Transverse colon (tissue), 4 donors: ENCODE data around the gene SLC8A3. TPM values are rescaled to one million over a fixed set of nuclear protein-coding genes. Genes with fewer than 3 reads are reported as not detected.

Source experiments
- DNase-seq: peaks from one replicate; pipeline ENCODE4 v3.0.0-alpha.2; 2019
- H3K27ac ChIP-seq, 4 donors: fragments of 200-600 bp; sonication (generic); 2 replicates each; pipeline ENCODE4 v1.5.1; 2016 to 2018; ENCODE audit warnings: inconsistent platforms in 4 of 4
- H3K27me3 ChIP-seq: fragments of 200-600 bp; sonication (generic); 2 replicates; pipeline ENCODE4 v1.5.1; 2017; ENCODE audit warnings: inconsistent platforms
- H3K36me3 ChIP-seq, 4 donors: fragments of 200-600 bp; sonication (generic); 2 replicates each; pipeline ENCODE4 v1.5.1; 2017 to 2019; ENCODE audit warnings: inconsistent platforms in 4 of 4
- H3K4me1 ChIP-seq, 4 donors: fragments of 200-600 bp; sonication (generic); 2 replicates each; pipeline ENCODE4 v1.5.1; 2017 to 2020; ENCODE audit warnings: inconsistent platforms in 4 of 4
- H3K4me3 ChIP-seq, 4 donors: fragments of 200-600 bp; sonication (generic); 1 replicate in 1 of 4; 2 replicates in 3 of 4; pipeline versions ENCODE4 v1.5.1 to v1.6.1; 2017 to 2019; ENCODE audit warnings: inconsistent platforms in 4 of 4
- H3K9me3 ChIP-seq, 2 donors: fragments of 200-600 bp; sonication (generic); 2 replicates each; pipeline ENCODE4 v1.5.1; 2017 to 2019; ENCODE audit warnings: inconsistent platforms in 2 of 2
- EP300 ChIP-seq: sonication (generic); formaldehyde crosslinking; IDR thresholded peaks from one replicate; pipeline ENCODE4 v1.6.1; 2017; ENCODE audit warnings: antibody characterized with exemption, low read depth
- POLR2A ChIP-seq: fragments of 450-650 bp; IDR thresholded peaks from one replicate; pipeline ENCODE4 v1.6.1; 2016; ENCODE audit warnings: antibody characterized with exemption, mild to moderate bottlenecking, moderate library complexity
- POLR2AphosphoS5 ChIP-seq, 3 donors: sonication (generic); formaldehyde crosslinking; IDR thresholded peaks; one replicate each; pipeline ENCODE4 v1.6.1; 2016; ENCODE audit warnings: antibody characterized with exemption in 3 of 3
- WGBS, 2 donors: methylation state at CpG; one replicate each; pipeline ENCODE4 v1.1.5; 2018; ENCODE audit warnings: low coverage in 1 of 2; 5-methylcytosine and 5-hydroxymethylcytosine counted together
- in situ Hi-C, 4 donors: fragments of 200-750 bp; cut with MboI; loops; one replicate each; pipeline versions ENCODE4 v1.15.0 to v1.15.1; 2017; ENCODE audit warnings: low sequenced_read_pairs in 3 of 4, low pct_ligation_motif_present in 1 of 4, low pct_unique_long_range_greater_than_20kb in 1 of 4
- intact Hi-C: fragments of 100-400 bp; cut with DNase I; formaldehyde crosslinking; loops from one replicate; pipeline ENCODE4 v1.15.1; 2023; ENCODE audit warnings: low total_unique reads
- total RNA-seq, 4 donors: library from RNA; depleted of rRNA; stranded (reverse); fragments of >200 nt; gene quantifications; one replicate each; pipeline ENCODE4 v1.1.0, GENCODE V29; 2016
- TF ChIP-seq, protein P1 (sequence below), 5 experiments: fragments of 200-600 bp in 3 of 5; fragments of 450-650 bp in 2 of 5; sonication (generic) in 3 of 5; IDR thresholded peaks; 1 replicate in 2 of 5; 2 replicates in 3 of 5; pipeline ENCODE4 v1.5.1; 2016 to 2017; ENCODE audit warnings: antibody characterized with exemption in 5 of 5, inconsistent platforms in 3 of 5, mild to moderate bottlenecking in 2 of 5, moderate library complexity in 1 of 5

SLC8A3 gene
- total RNA-seq, 4 donors from 2014 or later: 0.27 to 1.9 (median 0.32) TPM; not detected in 1

DNA sequence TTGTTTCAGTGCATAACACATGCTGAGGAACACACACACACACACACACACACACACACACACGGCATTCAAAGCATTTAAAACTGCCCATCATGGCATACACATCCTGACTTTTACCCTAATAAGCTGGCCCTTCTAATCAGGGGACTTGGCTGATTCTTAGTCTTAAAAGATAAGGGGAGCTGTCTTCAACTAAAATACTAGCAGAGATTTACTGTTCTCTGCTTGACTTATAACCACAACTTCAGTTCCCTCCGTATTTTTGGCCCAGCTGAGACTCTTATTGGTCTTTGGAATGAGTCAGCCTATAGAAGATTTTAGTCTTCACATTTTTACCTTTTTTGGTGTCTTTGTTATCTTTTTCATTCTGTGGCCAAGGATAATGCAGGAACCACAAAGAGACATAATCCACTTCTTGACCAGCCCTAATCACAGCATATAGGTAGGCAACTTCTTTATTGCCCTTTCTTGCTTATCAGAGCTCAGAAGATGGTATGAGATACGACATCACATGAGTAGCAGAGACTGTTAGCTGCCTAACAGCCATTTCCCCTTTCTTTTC lies 25.1 kb upstream of the SLC8A3 start:
- in situ Hi-C loops: no loop called here
- 18 to 25% methylated on average over 2 to 3 of the region's 3 CpGs for WGBS, 2 donors
- no peak for DNase-seq

DNA sequence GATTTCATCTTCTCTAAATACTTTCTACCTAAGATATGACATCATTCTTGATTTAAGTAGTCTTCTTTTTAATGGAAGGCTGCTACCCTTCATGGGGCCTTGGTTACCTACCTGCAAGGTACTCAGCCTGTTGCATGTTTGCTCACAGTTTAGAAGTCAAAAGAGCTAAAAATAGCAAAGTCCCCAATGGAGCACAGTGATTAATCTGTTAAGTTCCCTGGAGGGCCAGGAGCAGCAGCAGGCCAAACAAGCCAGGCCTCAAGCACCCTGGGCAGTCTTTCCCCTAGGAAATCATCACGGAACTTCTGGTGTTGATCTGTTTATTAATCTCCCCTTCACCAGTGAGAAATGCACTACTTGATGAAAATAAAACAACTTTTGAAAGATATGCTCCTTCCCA lies 24.0 kb upstream of the SLC8A3 start:
- TF ChIP-seq, protein P1, sequence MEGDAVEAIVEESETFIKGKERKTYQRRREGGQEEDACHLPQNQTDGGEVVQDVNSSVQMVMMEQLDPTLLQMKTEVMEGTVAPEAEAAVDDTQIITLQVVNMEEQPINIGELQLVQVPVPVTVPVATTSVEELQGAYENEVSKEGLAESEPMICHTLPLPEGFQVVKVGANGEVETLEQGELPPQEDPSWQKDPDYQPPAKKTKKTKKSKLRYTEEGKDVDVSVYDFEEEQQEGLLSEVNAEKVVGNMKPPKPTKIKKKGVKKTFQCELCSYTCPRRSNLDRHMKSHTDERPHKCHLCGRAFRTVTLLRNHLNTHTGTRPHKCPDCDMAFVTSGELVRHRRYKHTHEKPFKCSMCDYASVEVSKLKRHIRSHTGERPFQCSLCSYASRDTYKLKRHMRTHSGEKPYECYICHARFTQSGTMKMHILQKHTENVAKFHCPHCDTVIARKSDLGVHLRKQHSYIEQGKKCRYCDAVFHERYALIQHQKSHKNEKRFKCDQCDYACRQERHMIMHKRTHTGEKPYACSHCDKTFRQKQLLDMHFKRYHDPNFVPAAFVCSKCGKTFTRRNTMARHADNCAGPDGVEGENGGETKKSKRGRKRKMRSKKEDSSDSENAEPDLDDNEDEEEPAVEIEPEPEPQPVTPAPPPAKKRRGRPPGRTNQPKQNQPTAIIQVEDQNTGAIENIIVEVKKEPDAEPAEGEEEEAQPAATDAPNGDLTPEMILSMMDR (IDR thresholded peaks at IDR 0.05): no peak
- no peak for TF ChIP-seq EP300
- TF ChIP-seq POLR2AphosphoS5 (IDR thresholded peaks at IDR 0.05): no peak
- TF ChIP-seq POLR2A: no peak
- Histone ChIP-seq H3K9me3 (no peaks in the 10 kb centered on the region), H3K4me3 (no peak overlapping the region), H3K4me1 (no peaks in the 10 kb centered on the region), H3K27me3 (no peaks in the 10 kb centered on the region), H3K36me3 (no peaks in the 10 kb centered on the region), H3K27ac (no peak overlapping the region)
- intact Hi-C loops: no loop called here
- in situ Hi-C loops: no loop called here
- WGBS, 2 donors: 67 to 80% methylated on average over 1 of the region's 1 CpG
- no peak for DNase-seq

More for the DNA sequence above, 25.1 kb upstream of the SLC8A3 start:
- Histone ChIP-seq H3K27ac (no peak overlapping the region), H3K4me1 (no peaks in the 10 kb centered on the region), H3K27me3 (no peaks in the 10 kb centered on the region), H3K36me3 (no peaks in the 10 kb centered on the region), H3K9me3 (no peaks in the 10 kb centered on the region), H3K4me3 (no peak overlapping the region)
- TF ChIP-seq, protein P1 (IDR thresholded peaks at IDR 0.05): no peak
- no peak for TF ChIP-seq EP300
- TF ChIP-seq POLR2A: no peak
- TF ChIP-seq POLR2AphosphoS5 (IDR thresholded peaks at IDR 0.05): no peak
- intact Hi-C loops: no loop called here

- no peak overlapping the region for H3K4me3 ChIP-seq
- no peak for DNase-seq
- TF ChIP-seq POLR2A (no peak), EP300 (no peak), POLR2AphosphoS5 (IDR thresholded peaks at IDR 0.05) (no peak)
- TF ChIP-seq, protein P1 (IDR thresholded peaks at IDR 0.05): no peak
- intact Hi-C loops (loop anchor here (5.0 kb wide), 1 partner anchor 1864 kb away; no protein-coding TSS in a partner anchor), in situ Hi-C loops (no loop called here)
- no peaks in the 10 kb centered on the region for H3K36me3 ChIP-seq
- H3K9me3 ChIP-seq: no peaks in the 10 kb centered on the region
- H3K27me3 ChIP-seq: peaks cover 12% of the 10 kb centered on the region
- H3K27ac ChIP-seq: no peak overlapping the region
- H3K4me1 ChIP-seq: no peaks in the 10 kb centered on the region
Observed at GRCh38 chr14:70208380-70208779, 19.6 kb upstream of the SLC8A3 start.

DNA sequence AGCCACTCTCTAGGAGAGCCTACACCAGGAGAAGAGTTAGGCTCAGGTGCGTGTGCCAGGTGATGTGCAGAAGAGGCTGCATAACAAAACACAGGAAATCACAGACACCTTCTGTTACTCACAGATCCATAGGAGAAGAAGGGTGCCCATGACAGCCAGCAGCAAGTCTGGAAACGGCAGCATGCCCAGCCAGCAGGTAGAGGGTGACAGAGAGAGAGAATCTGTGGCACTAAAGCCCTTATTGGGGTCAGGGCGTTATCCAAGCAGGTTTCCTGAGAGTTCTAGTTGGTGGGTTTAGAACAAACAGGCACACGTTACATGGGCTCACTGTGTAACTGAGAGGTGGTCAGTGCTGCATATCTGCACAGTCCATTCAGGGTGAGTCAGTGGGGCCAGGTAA lies 14.9 kb upstream of the SLC8A3 start:
- DNase-seq: no peak
- Histone ChIP-seq H3K27ac (no peak overlapping the region), H3K27me3 (peaks cover 28% of the 10 kb centered on the region), H3K36me3 (no peaks in the 10 kb centered on the region), H3K4me1 (no peaks in the 10 kb centered on the region), H3K9me3 (no peaks in the 10 kb centered on the region), H3K4me3 (no peak overlapping the region)
- in situ Hi-C loops: no loop called here
- intact Hi-C loops: no loop called here
- TF ChIP-seq EP300: no peak
- no peak for TF ChIP-seq POLR2AphosphoS5 (IDR thresholded peaks at IDR 0.05)
- 67 to 74% methylated on average over 3 to 4 of the region's 4 CpGs for WGBS, 2 donors

GRCh38 chr14:70201994-70202393 lies 13.2 kb upstream of the SLC8A3 start:
- 77 to 91% methylated on average over 3 of the region's 3 CpGs for WGBS, 2 donors
- Histone ChIP-seq H3K36me3 (no peaks in the 10 kb centered on the region), H3K9me3 (no peaks in the 10 kb centered on the region), H3K27me3 (peaks cover 28% of the 10 kb centered on the region), H3K27ac (no peak overlapping the region), H3K4me3 (no peak overlapping the region), H3K4me1 (no peaks in the 10 kb centered on the region)
- TF ChIP-seq POLR2AphosphoS5 (IDR thresholded peaks at IDR 0.05) (no peak), POLR2A (no peak)
- DNase-seq: no peak
- intact Hi-C loops: no loop called here
- in situ Hi-C loops: no loop called here
